Activated T-helper 1 cell treated with anti-CD3 and anti-CD28 coated beads, Interleukin-2, amount 50 U/mL, for 16 hours (primary cell): ENCODE results near the gene PLCH1.

ENCODE experiments used
- DNase-seq, 2 donors: peaks; one replicate each; pipeline ENCODE4 v3.0.0-alpha.2; 2020; ENCODE audit warnings: low read depth in 1 of 2, low spot score in 1 of 2

Gene PLCH1

GRCh38 chr3:155356594-155357370 lies 388.1 kb downstream of the PLCH1 start:
- no peak for DNase-seq

GRCh38 chr3:155354658-155355057 lies 390.2 kb downstream of the PLCH1 start:
- DNase-seq: no peak

- DNase-seq: no peak
Measured at GRCh38 chr3:155352900-155353490, 391.9 kb downstream of the PLCH1 start.

- no peak for DNase-seq
Measured at GRCh38 chr3:155350571-155350970, 394.3 kb downstream of the PLCH1 start.

- DNase-seq: no peak
Measured at GRCh38 chr3:155347901-155348300, 397.0 kb downstream of the PLCH1 start.

GRCh38 chr3:155342344-155342743 lies 402.5 kb downstream of the PLCH1 start:
- DNase-seq: no peak

- DNase-seq: no peak
Measured at GRCh38 chr3:155339052-155339451, 405.8 kb downstream of the PLCH1 start.

GRCh38 chr3:155335724-155336354 lies 409.0 kb downstream of the PLCH1 start:
- no peak for DNase-seq

GRCh38 chr3:155334914-155335723 lies 409.8 kb downstream of the PLCH1 start:
- no peak for DNase-seq

GRCh38 chr3:155334215-155334913 lies 410.5 kb downstream of the PLCH1 start:
- DNase-seq: no peak

- DNase-seq: no peak
Measured at GRCh38 chr3:155332716-155333115, 412.2 kb downstream of the PLCH1 start.

GRCh38 chr3:155331078-155331477 lies 413.8 kb downstream of the PLCH1 start:
- no peak for DNase-seq

GRCh38 chr3:155330370-155330769 lies 414.5 kb downstream of the PLCH1 start:
- no peak for DNase-seq

- no peak for DNase-seq
Measured at GRCh38 chr3:155329513-155330048, 415.3 kb downstream of the PLCH1 start.

- no peak for DNase-seq
Measured at GRCh38 chr3:155327871-155328270, 417.0 kb downstream of the PLCH1 start.

GRCh38 chr3:155327430-155327829 lies 417.4 kb downstream of the PLCH1 start:
- DNase-seq: no peak

- DNase-seq: no peak
Measured at GRCh38 chr3:155326901-155327300, 418.0 kb downstream of the PLCH1 start.

- no peak for DNase-seq
Measured at GRCh38 chr3:155326244-155326643, 418.6 kb downstream of the PLCH1 start.
